Eye (tissue), 1 donor: Measurements from ENCODE around the gene GRM8.

ENCODE experiments used
- DNase-seq: peaks from one replicate; pipeline ENCODE4 v3.0.0-alpha.2; 2015

The GRM8 gene

DNA sequence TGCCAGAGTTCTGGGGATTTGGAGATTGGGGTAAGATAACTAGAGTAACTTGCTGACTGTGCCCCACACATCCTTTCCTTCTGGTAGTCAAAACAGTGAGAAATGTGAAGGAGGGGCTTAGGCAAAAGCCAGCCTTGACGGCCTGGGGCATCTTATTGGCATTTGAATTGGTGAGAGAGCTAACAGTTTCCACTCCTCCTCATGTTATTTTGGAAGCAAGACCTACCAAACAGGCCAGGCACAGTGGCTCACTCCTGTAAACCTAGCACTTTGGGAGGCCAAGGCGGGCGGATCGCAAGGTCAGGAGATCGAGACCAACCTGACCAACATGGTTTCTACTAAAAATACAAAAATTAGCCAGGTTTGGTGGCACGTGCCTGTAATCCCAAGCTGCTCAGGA is 596.6 kb downstream of the GRM8 start:
- no peak for DNase-seq

DNA sequence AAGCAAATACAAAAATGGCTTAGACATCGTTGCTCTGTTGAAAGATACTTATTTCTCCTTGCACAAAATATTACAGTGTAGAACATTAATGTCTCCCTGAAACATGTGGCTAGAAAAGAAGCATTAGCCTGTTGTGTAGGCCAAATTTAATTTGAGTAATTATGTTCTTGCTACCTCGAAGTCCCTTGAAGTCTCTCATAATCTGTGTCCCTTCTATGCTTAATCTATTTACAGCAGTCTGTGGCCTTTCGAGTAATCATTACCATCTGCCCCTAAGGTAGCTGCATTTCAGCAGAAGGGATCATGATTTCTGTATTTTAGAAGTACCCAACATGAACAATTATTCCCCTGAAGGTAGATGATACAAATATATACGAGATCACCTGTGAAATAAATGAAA is 615.2 kb downstream of the GRM8 start:
- DNase-seq: no peak

DNA sequence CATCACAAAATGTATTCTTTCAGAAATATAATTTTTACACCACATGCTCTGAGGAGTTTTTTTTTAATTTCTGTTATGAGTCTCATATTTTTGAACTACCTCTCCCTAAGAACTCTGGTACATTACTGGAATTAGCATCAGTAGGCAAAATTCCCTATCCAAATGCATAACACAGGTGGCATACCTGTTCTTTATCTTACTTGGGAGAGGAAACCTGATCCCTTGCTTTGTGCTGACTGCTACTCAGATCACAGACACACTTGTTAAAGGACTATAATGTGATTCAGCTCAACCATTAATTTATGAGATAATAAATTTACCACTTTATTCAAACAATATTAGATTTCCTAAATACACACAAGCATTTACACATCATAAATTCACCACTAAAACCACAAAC is 617.2 kb downstream of the GRM8 start:
- no peak for DNase-seq

DNA sequence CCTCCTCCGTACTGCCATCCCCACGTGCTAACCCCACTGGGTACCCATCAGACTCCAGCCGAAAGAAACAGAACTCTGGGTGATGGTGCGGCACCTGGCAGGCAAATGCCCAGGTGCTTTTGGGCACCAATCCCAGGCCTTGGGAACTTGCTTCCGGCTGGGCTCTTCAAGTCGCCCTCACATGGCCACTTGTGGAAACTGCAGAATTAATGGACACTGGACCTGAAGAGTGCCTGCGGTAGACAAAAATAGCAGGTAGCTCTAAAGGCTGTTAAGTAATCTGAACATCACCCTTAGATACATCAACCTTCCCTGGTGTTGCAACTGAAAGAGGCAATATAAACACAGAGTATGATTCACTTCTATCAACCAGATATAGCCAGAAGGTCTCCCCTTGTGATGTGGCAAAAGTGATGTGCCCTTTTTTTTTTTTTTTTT is 644.4 kb downstream of the GRM8 start:
- no peak for DNase-seq

DNA sequence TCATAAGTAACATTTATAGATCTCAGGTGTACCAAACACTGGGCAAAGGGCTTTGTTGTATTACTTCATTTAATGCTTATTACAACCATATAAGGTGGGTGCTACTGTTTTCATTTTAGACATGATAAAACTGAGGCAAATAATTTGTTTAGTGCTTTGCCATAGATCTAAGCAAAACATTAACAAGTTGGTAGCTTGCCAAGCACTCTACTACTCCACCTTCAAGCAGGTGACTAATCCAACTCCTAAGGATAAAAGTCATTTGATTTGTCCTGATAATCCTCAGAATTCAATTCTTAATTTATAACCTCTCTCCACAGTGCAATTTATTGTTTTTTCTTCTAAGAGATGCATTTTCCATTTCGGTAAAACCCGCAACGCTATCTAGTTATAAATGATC is 646.4 kb downstream of the GRM8 start:
- DNase-seq: no peak

DNA sequence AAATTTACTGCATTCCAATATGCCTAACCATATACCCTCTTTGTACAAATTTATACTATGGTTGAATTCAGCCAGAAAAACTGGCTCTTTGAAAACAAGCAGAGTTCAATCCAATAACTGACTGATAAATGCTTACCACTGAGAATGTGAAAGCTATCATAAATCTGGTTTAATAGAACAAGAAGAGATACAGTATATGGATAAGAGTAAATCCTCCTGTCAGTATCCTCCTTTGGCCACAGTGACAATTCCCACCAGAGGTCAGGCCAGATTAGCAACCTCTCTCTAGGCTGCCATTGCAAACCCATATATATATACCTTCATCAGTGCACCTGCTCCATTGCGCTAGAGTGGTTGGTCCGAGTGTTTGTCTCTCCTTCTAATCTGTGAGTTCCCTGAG is 647.2 kb downstream of the GRM8 start:
- DNase-seq: no peak

DNA sequence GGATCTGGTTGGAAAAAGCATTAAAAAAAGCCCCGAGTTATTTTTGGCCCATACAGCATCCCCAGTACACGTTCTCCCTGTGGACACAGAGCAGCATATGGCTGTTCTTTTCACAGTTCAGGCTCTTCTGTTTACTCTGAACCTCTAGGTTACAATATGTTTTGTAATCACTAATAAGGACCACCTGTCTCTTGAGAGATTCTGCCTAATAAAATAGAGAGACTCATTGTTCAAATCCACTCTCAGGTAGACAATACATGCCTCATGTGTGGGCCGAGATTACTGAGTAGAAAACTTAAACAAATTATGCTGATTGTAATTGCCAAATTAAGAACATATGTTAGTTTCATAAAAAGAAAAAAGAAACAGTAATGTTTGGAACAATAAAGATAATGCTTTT is 647.7 kb downstream of the GRM8 start:
- no peak for DNase-seq

DNA sequence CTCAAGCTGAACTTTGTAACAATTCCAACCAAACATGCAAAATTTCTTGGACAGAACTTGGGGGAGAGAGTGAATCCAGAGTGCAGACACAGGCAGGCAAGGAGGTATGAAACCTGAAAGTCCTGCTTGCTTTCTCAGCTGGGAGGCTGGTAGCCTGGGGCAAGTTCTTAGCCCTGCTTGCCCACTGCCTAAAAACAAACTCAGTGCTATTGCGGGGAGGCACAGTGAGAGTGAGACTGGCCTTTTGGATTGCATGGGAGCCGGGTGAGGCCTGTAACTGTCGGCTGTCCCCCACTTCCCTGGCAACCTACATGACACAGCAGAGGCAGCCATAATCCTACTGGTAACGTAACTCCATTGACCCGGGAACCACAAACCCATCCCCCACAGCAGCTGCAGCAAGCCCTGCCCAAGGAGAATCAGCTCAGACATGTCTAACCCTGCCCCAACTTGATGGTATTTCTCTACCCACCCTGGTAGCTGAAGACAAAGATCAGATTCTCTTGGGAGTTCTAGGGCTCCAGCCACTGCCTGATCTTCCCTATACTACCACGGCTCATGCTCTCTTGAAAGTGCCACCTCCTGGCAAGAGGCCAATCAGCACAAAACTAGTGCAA is 663.6 kb downstream of the GRM8 start:
- no peak for DNase-seq

DNA sequence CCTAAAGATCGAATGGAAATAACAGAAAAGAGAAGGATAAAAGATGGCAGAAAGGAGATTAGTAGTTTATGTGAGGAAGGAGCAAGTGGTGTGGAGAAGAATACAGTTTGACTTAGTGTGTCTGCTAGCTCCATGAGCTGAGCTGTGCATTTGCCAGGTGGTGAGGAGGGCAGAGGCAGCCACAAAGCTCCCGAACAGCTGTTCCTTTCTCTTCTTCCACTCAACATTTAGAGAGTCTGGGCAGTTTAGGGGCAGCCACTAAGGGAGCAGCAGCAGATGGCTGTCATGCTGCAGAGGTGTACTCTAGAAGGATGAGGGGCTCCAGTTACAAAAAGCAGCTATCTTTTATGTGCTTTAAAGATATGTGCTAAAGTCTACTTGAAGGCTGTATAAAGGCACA is 674.4 kb downstream of the GRM8 start:
- peak; percentile 45 for DNase-seq

DNA sequence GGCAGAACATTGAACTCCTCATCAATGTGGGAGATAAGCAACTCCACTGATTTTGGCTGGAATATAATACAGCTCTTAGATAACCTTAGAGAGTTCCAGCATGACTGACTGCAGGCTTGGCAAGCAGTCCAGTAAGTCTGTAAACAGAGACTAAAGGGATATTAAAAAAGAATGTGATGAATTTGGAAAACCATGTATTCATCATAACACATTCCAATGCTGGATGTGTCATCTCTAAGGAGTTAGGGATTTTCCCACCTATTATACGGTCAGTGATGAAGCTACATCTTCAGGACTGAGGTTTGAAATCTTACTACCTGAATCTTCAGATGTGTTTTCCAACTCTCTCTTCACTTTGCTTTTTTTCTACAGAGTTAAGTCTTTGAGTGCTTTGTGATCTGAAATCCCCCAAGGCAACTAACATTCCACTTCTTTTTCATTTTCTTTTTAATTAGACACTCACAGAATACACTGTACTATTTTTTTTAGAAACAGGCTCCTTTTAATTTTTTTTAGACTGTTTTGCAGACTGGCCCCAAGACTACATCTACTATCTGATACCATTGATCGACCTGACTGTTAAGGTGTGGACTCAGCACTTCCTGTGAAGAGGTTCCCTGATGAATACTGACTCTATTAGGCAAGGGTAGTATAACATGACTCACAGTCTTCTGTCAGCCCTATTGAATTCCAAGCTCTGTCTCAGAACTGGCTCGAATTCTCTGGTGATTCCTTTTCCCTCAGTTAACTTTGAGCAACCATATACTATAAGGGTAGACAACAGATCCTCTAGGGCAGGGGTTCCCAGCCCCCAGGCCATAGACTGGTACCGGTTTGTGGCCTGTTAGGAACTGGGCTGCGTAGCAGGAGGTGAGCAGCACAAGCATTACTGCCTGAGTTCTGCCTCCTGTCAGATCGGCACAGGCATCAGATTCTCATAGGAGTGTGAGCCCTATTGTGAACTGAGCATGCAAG is 678.2 kb downstream of the GRM8 start:
- peak; percentile 4 for DNase-seq

DNA sequence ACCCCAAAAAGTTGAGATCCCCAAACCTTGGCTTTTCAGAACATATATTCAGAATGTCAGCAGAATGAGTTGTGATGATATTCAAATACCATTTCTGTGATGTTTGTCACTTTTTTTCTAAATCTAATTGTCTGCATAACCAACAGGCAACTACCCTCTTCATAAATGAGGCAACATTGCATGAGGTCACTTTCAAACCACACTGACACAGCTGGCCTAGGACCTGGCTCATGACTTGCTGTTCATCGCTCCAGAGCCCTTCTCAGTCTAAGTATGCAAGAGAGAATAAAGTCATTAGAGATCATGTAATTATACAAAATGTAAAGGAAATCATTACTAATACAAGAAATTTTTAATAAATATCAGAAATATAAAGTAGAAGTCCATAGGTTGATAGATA is 681.9 kb downstream of the GRM8 start:
- DNase-seq: no peak

DNA sequence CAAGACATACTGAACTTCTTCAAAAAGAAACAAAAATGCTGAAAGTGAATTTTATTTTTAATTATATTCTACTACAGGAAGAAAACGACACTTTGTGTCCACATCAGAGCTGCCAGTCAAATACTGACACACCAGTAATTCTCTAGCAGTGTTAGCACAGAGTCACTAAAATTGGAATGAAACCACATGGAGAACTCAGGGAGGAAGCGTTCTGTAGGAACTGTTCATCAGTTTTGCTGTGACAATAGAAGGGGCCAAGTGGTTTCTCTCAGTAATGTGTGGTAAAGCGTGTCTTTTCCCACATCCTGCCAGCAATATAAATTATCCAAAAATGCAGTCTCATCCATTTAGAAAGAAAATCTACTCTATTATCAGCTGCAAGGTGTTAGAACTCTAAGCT is 683.3 kb downstream of the GRM8 start:
- no peak for DNase-seq

DNA sequence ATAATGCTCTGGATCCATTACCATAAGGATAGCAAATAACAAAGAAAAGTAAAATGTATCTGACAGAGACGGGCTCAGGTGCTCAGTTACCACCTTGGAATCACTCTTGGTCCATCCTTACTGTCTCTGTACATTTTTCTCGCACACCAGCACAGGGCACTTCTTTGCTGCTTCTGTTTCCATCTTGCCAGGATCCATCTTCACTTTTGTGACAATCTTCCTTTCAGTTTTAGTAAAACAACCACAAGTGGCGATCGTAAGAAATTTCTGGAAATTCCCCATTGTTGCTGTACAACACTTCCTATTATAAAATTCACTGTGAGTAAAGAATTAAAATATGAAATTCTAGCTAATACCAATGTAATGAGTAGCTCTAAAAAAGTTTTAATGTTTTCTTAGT is 695.5 kb downstream of the GRM8 start:
- DNase-seq: no peak

DNA sequence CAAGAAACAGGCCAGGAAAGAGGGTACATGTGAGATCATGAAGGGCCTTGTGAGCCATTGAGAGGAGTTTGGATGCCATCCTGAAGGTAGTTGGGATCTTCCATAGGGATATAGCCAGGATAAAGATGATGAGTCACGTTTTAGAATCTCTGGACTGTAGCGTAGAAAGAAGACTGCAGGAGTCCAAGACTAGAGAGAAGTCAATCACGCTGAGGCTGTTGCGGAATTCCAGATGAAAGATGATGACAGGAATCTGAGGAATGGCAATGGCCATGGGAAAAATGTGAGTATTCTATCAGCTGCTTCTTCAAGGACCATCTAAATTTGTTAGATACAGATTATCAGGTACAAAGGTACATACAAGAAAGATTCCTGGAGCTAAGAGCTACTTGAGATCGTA is 711.3 kb downstream of the GRM8 start:
- no peak for DNase-seq

DNA sequence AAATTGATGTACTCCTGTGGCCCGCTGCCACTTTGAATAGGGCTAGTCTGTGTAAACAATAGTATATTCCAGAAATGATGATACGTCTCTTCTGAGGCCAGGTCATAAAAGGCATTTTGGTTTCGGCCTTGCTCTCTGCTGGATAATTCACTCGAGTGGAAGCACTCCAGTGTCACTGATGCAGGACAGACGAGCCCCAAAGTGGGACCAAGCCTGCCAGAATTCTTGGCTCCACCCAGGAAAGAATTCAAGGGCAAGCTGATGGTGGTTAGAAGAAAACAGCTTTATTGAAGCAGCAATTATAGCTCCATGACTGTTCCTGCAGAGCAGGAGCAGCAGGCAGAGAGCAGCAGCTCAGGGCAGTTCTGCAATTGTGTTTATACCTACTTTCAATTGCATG is 717.6 kb downstream of the GRM8 start:
- DNase-seq: no peak

DNA sequence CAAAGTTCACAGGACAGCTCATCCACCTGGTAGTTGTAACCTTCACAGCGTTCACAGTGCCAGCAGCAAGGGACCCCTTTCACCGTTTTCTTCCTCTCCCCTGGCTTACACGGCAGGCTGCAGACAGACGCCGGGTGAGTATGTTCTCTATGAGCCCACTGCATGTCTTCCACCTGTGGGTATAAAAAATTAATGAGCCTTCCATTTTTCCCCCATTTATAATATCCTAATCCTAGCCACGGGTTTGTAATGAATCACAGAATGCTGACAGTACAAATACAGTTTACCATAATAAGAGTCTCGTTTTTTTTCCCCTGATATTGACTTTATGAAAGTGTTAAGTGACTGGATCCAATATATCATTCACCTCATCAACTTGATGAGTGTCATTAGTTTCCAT is 719.0 kb downstream of the GRM8 start:
- DNase-seq: no peak

DNA sequence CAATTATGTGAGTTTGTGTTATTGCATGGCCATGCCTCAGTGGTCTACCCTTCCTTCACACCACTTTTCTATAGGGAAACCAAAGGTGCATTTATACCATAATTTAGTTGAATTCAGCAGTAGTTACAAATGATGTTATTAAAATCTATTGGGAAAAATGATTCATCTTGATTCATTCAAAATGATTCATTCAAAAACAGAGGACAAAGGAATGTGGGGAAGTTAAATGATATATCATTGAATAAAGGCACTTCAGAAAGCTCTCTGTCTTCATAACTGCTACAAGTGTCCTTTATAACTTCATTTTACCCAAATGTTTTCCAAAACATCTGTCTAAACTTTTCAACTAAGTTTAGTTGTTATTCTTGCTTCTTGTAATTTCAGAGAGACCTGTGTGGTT is 722.9 kb downstream of the GRM8 start:
- DNase-seq: no peak

DNA sequence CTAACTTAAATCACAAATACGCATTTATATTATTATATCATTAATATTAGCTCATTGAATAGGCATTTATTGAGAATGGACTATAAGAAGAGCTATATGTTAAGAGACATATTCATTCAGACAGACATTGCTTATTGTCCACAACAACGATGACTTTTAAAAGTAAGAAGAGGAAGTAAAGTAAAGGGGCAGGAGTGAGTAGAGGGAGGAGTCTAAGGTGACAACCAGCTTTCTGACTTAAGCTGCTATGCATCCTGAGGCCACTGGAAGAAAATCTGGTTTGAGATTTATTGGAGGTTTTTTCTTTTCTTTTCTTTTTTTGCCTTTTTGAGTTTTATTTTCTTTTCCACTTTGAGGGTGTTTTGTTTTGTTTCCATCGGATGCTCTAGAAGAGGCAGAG is 723.5 kb downstream of the GRM8 start:
- no peak for DNase-seq

DNA sequence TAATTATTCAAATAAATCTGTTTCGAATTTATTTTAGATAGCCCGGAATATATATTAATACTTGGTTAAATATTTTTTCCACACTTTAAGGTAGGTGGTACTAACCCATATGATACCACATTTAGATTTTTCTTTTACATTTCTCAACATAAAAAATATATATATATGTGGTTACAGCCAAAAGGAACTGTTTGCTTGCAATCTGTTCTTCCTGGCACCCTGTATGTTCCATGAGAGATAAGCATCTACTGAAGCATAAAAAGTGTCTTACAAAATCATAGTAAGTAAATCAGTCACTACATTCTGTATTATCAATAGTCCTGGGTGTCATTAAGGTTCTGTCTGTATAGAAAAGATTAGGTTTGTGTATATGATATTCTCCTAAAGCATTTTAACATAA is 726.8 kb downstream of the GRM8 start:
- DNase-seq: no peak

DNA sequence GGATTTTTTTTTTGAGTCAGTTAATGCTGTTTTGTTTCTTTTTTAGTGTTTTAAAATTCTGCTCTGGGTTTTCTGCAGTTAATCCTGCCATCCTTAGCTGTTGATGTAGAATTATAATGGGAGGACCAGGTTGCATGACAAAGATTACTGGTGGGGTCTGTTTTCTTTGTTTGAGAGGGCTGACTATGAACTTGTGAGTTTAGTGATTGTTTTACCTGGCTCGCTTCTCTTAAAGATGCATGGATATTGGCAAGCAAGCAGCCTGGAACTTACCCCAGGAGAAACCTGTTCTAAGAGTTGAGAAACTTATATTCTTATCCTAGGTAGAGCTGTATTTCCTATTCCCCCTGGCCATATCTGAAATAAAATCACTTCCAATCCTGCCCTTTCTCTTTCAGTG is 727.8 kb downstream of the GRM8 start:
- no peak for DNase-seq

DNA sequence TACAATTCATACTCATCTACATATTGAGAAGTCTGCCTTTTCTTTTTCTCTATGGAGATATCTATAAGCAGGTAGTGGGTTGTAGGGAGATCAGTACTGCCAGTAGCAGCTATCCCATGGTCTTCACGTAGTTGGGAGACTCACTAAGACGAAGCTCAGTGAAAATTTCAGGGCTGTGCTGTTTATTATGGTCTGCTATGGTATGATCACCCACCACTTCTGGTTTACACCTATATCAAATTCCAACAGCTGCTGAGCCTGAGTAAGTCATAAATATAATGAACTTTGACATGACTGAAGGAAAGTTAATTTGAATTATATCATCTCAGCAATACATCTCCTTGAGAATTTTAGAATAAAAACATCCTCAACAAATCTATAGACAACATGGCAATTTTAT is 741.7 kb downstream of the GRM8 start:
- no peak for DNase-seq

DNA sequence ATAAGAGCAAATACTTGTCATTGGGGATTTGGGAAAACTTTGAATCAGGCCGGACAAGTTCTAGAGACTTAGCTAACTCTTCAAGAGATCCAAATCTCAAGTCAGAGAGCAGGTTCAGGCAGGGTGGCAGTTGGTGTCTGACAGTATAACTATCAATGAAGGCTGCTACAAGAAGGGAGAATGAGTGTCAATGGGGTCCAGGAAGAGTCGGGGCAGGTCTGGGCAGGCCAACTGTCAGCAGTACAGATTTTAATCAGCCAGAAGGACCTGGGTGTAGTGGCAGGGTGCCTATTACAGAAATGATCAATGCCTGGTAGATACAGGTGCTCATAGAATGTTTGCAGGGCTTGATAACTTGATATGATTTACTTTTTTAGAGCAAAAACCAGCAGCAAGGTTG is 751.1 kb downstream of the GRM8 start:
- DNase-seq: no peak

DNA sequence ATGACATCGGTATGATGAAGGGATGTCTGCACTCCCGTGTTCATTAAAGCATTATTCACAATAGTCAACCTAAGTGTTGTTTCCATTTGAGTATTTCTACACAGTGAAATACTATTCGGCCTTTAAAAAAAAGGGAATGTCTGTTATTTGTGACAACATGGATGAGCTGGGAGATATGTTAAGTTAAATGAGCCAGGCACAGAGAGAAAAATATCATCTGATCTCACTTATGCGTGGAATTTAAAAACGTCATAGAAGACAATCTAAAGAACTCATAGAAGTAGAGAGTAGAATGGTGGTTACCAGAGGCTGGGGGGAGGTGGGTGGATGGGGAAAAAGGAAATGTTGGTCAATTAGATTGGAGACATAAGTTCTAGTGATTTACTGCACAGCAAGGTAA is 753.3 kb downstream of the GRM8 start:
- no peak for DNase-seq

DNA sequence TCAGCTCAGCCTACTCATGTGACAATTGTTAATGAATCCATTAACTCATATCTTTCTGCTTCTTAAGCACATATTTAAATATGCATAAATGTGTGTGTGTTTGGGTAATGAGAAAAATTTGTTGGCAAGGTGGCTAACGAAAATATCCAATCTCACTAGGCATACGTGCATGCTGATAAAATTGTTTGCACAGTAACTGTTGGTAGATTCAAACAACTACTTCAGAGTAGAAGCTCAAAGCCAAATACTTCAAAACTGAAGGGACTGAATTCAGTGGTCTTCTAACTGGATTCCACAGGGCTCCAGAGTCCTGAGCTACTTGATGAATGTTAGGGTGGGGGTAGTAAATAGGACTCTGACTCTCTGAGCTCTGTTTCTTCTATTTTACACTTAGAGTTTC is 757.0 kb downstream of the GRM8 start:
- DNase-seq: no peak

DNA sequence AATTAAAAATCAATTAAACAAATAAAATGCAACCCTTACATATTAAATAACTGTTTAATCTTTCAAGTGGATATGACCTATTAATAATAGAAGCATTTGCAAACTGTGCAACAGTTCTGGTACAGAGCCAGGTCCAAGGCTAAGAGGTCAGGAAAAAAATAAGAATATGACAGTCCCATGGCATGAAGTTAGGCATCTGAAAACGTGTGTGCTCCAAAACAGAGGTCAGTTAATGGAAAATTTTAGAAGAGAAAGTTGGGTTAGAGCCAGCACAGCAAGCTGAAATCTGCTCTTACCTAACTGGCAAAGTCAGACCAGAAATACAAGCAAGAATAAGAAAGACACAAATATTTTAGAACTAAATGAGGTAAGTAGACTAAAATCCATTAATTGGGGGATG is 757.7 kb downstream of the GRM8 start:
- no peak for DNase-seq
